OCI-LY3 (cell line): ENCODE data around the gene SLC1A4.

Experiments used
- EZH2phosphoT487 ChIP-seq: fragments of 200-600 bp; shearing (Covaris generic); IDR thresholded peaks from 2 replicates; pipeline ENCODE4 v1.6.1; 2018; ENCODE audit warnings: antibody characterized with exemption, mixed run types, low read depth
- TF ChIP-seq, protein P1 (sequence below): fragments of 200-600, 300-600 bp; sonication (generic); IDR thresholded peaks from 2 replicates; pipeline ENCODE4 v1.5.1; 2014; ENCODE audit warnings: antibody characterized with exemption, low read length, low read depth

GRCh38 chr2:65020943-65021528, 31.8 kb downstream of the SLC1A4 start:
- TF ChIP-seq, protein P1, sequence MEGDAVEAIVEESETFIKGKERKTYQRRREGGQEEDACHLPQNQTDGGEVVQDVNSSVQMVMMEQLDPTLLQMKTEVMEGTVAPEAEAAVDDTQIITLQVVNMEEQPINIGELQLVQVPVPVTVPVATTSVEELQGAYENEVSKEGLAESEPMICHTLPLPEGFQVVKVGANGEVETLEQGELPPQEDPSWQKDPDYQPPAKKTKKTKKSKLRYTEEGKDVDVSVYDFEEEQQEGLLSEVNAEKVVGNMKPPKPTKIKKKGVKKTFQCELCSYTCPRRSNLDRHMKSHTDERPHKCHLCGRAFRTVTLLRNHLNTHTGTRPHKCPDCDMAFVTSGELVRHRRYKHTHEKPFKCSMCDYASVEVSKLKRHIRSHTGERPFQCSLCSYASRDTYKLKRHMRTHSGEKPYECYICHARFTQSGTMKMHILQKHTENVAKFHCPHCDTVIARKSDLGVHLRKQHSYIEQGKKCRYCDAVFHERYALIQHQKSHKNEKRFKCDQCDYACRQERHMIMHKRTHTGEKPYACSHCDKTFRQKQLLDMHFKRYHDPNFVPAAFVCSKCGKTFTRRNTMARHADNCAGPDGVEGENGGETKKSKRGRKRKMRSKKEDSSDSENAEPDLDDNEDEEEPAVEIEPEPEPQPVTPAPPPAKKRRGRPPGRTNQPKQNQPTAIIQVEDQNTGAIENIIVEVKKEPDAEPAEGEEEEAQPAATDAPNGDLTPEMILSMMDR: no peak
- no peak for TF ChIP-seq EZH2phosphoT487
